H9 (cell line): ENCODE data around the gene PALD1. TPM values are rescaled to one million over a fixed set of nuclear protein-coding genes. Genes with fewer than 3 reads are reported as not detected.

Experiments used
- DNase-seq: peaks from one replicate; pipeline ENCODE4 v3.0.0-alpha.2; 2017
- H2AFZ ChIP-seq: one replicate; pipeline ENCODE4 v1.6.1; 2013; ENCODE audit warnings: mild to moderate bottlenecking, low read length, control low read depth, moderate library complexity
- H2AK5ac ChIP-seq: 2 replicates; pipeline ENCODE4 v1.6.1; 2013; ENCODE audit warnings: low read length, control low read depth, mixed read lengths; ENCODE audit not compliant: insufficient read length
- H2BK120ac ChIP-seq: one replicate; pipeline ENCODE4 v1.6.1; 2013; ENCODE audit warnings: low read depth, mild to moderate bottlenecking, low read length, control low read depth, inconsistent platforms; ENCODE audit not compliant: poor library complexity, severe bottlenecking
- H2BK12ac ChIP-seq: 2 replicates; pipeline ENCODE4 v1.6.1; 2013; ENCODE audit warnings: low read length, control low read depth, mixed read lengths, low read depth; ENCODE audit not compliant: insufficient read length
- H2BK15ac ChIP-seq: 2 replicates; pipeline ENCODE4 v1.6.1; 2013; ENCODE audit warnings: low read depth, low read length, control low read depth
- H2BK20ac ChIP-seq: one replicate; pipeline ENCODE4 v1.6.1; 2013; ENCODE audit warnings: low read depth, mild to moderate bottlenecking, low read length, control low read depth, inconsistent platforms; ENCODE audit not compliant: poor library complexity, severe bottlenecking
- H2BK5ac ChIP-seq: 2 replicates; pipeline ENCODE4 v1.6.1; 2013; ENCODE audit warnings: low read length, control low read depth, mixed read lengths; ENCODE audit not compliant: insufficient read length
- H3K14ac ChIP-seq: 2 replicates; pipeline ENCODE4 v1.6.1; 2013; ENCODE audit warnings: low read length, control low read depth; ENCODE audit not compliant: insufficient read depth
- H3K18ac ChIP-seq: 2 replicates; pipeline ENCODE4 v1.6.1; 2013; ENCODE audit warnings: low read depth, mild to moderate bottlenecking, mixed read lengths, low read length, control low read depth; ENCODE audit not compliant: insufficient read length
- H3K23ac ChIP-seq: 2 replicates; pipeline ENCODE4 v1.6.1; 2013; ENCODE audit warnings: low read length, control low read depth, mixed read lengths, low read depth; ENCODE audit not compliant: insufficient read length
- H3K23me2 ChIP-seq: 2 replicates; pipeline ENCODE4 v1.6.1; 2013; ENCODE audit warnings: low read depth, mild to moderate bottlenecking, mixed read lengths, low read length, control low read depth; ENCODE audit not compliant: insufficient read length, poor library complexity, severe bottlenecking
- H3K27ac ChIP-seq: 2 replicates; pipeline ENCODE4 v1.5.1; 2013; ENCODE audit warnings: low read length, control low read depth, mixed read lengths, low read depth; ENCODE audit not compliant: insufficient read length
- H3K27me3 ChIP-seq: 2 replicates; pipeline ENCODE4 v1.6.1; 2013; ENCODE audit warnings: low read length, control low read depth, inconsistent platforms; ENCODE audit not compliant: insufficient read depth
- H3K4ac ChIP-seq: 2 replicates; pipeline ENCODE4 v1.6.1; 2013; ENCODE audit warnings: low read depth, mild to moderate bottlenecking, control low read depth, inconsistent platforms, low read length, moderate library complexity
- H3K4me1 ChIP-seq: 2 replicates; pipeline ENCODE4 v1.6.1; 2013; ENCODE audit warnings: low read length, control low read depth, inconsistent platforms; ENCODE audit not compliant: insufficient read depth
- H3K4me2 ChIP-seq: 2 replicates; pipeline ENCODE4 v1.6.1; 2013; ENCODE audit warnings: low read length, control low read depth, mixed read lengths; ENCODE audit not compliant: insufficient read length, insufficient read depth
- H3K56ac ChIP-seq: 2 replicates; pipeline ENCODE4 v1.6.1; 2013; ENCODE audit warnings: low read depth, mild to moderate bottlenecking, mixed read lengths, low read length, control low read depth; ENCODE audit not compliant: insufficient read length
- H3K79me1 ChIP-seq: 2 replicates; pipeline ENCODE4 v1.6.1; 2013; ENCODE audit warnings: low read depth, mild to moderate bottlenecking, moderate library complexity, low read length, control low read depth, inconsistent platforms; ENCODE audit not compliant: insufficient read depth, poor library complexity, severe bottlenecking
- H3K79me2 ChIP-seq: 2 replicates; pipeline ENCODE4 v1.6.1; 2013; ENCODE audit warnings: low read length, control low read depth, inconsistent platforms; ENCODE audit not compliant: insufficient read depth
- H3K9ac ChIP-seq: 2 replicates; pipeline ENCODE4 v1.6.1; 2013; ENCODE audit warnings: low read length, control low read depth, mixed read lengths; ENCODE audit not compliant: insufficient read length; ENCODE audit errors: extremely low read depth
- H3K9me3 ChIP-seq: one replicate; pipeline ENCODE4 v1.6.1; 2013; ENCODE audit warnings: low read depth, low read length, inconsistent platforms; ENCODE audit not compliant: control insufficient read depth
- H3T11ph ChIP-seq: one replicate; pipeline ENCODE4 v1.6.1; 2013; ENCODE audit warnings: mild to moderate bottlenecking, low read length, control low read depth, inconsistent platforms
- H4K20me1 ChIP-seq: one replicate; pipeline ENCODE4 v1.6.1; 2013; ENCODE audit not compliant: control insufficient read depth, insufficient read length, insufficient read depth
- H4K5ac ChIP-seq: 2 replicates; pipeline ENCODE4 v1.6.1; 2013; ENCODE audit warnings: low read depth, mild to moderate bottlenecking, mixed read lengths, low read length, control low read depth; ENCODE audit not compliant: insufficient read length
- H4K8ac ChIP-seq: replicated peaks from 2 replicates; pipeline ENCODE4 v1.6.1; 2013; ENCODE audit warnings: low read length, control low read depth, mixed read lengths, low read depth; ENCODE audit not compliant: insufficient read length
- H4K91ac ChIP-seq: 2 replicates; pipeline ENCODE4 v1.6.1; 2013; ENCODE audit warnings: low read depth, mild to moderate bottlenecking, moderate library complexity, mixed read lengths, low read length, control low read depth; ENCODE audit not compliant: insufficient read length
- H3K27ac Mint-ChIP-seq, 3 experiments: 2 replicates in 2 of 3; 3 replicates in 1 of 3; pipeline ENCODE4 v1.8.0; 2020 to 2021; ENCODE audit warnings: mixed read lengths in 3 of 3, mild to moderate bottlenecking in 1 of 3, moderate library complexity in 1 of 3
- H3K27me3 Mint-ChIP-seq: 2 replicates; pipeline ENCODE4 v1.8.0; 2021; ENCODE audit warnings: low read depth, mild to moderate bottlenecking, moderate library complexity, mixed read lengths
- H3K36me3 Mint-ChIP-seq, 3 experiments: 2 replicates in 2 of 3; 3 replicates in 1 of 3; pipeline ENCODE4 v1.8.0; 2020 to 2021; ENCODE audit warnings: low read depth in 3 of 3, mixed read lengths in 3 of 3; ENCODE audit not compliant: insufficient read depth in 1 of 3
- H3K4me1 Mint-ChIP-seq, 2 experiments: 2 replicates each; pipeline ENCODE4 v1.8.0; 2020; ENCODE audit warnings: mixed read lengths in 2 of 2
- H3K4me3 Mint-ChIP-seq, 2 experiments: 2 replicates in 1 of 2; 3 replicates in 1 of 2; pipeline ENCODE4 v1.8.0; 2020 to 2021; ENCODE audit warnings: mild to moderate bottlenecking in 2 of 2, mixed read lengths in 2 of 2, moderate library complexity in 1 of 2
- H3K9me3 Mint-ChIP-seq, 2 experiments: 2 replicates in 1 of 2; 3 replicates in 1 of 2; pipeline ENCODE4 v1.8.0; 2020; ENCODE audit warnings: mild to moderate bottlenecking in 2 of 2, mixed read lengths in 2 of 2, moderate library complexity in 1 of 2
- WGBS: extraction: QIAGEN DNeasy Blood & Tissue Kit; methylation state at CpG from one replicate; pipeline ENCODE4 v1.1.7; 2013; ENCODE audit warnings: missing lambda C conversion rate, low lambda C conversion rate, mixed read lengths; ENCODE audit not compliant: insufficient read length; ENCODE audit errors: extremely low coverage; 5-methylcytosine and 5-hydroxymethylcytosine counted together
- total RNA-seq: library from RNA; stranded (reverse); gene quantifications from 2 replicates; pipeline ENCODE4 v1.2.1, GENCODE V29; 2021
- TF ChIP-seq, protein P1 (sequence below): fragments of 200-600 bp; sonication (generic); conservative IDR thresholded peaks from 3 replicates; pipeline ENCODE4 v1.8.0; 2021; ENCODE audit warnings: antibody characterized with exemption, mild to moderate bottlenecking

PALD1 gene
- total RNA-seq, 1 experiment from 2014 or later = 21.1 TPM

- Histone ChIP-seq H3K14ac (no peak overlapping the region), H3K4ac (no peak overlapping the region), H2AK5ac (no peak overlapping the region), H2BK20ac (no peak overlapping the region), H4K20me1 (peaks cover 3% of the 10 kb centered on the region), H3T11ph (no peak overlapping the region), H3K23ac (no peak overlapping the region), H3K9me3 (no peaks in the 10 kb centered on the region), H2BK12ac (no peak overlapping the region), H3K27me3 (no peaks in the 10 kb centered on the region), H3K23me2 (no peaks in the 10 kb centered on the region), H4K91ac (no peak overlapping the region), H3K9ac (no peak overlapping the region), H4K5ac (no peak overlapping the region), H2AFZ (no peak overlapping the region), H3K79me2 (peaks cover 10% of the 10 kb centered on the region; the same call in 1 of the 2 replicates), H3K27ac (no peak overlapping the region), H3K4me1 (peaks cover 11% of the 10 kb centered on the region), H4K8ac (no peak overlapping the region), H2BK120ac (no peak overlapping the region), H3K79me1 (no peaks in the 10 kb centered on the region), H3K18ac (no peak overlapping the region), H3K56ac (no peak overlapping the region), H2BK15ac (no peak overlapping the region), H3K4me2 (no peak overlapping the region), H2BK5ac (no peak overlapping the region)
- DNase-seq = no peak
- Mint-ChIP-seq H3K4me1 (peaks cover 31 to 44% of the 10 kb centered on the region in 2 experiments), H3K27ac (no peak overlapping the region), H3K9me3 (no peaks in the 10 kb centered on the region), H3K36me3 (no peaks in the 10 kb centered on the region), H3K27me3 (no peaks in the 10 kb centered on the region), H3K4me3 (no peak overlapping the region)
- WGBS = no CpG with 5 or more reads among the region's 4 CpGs
- TF ChIP-seq, protein P1, sequence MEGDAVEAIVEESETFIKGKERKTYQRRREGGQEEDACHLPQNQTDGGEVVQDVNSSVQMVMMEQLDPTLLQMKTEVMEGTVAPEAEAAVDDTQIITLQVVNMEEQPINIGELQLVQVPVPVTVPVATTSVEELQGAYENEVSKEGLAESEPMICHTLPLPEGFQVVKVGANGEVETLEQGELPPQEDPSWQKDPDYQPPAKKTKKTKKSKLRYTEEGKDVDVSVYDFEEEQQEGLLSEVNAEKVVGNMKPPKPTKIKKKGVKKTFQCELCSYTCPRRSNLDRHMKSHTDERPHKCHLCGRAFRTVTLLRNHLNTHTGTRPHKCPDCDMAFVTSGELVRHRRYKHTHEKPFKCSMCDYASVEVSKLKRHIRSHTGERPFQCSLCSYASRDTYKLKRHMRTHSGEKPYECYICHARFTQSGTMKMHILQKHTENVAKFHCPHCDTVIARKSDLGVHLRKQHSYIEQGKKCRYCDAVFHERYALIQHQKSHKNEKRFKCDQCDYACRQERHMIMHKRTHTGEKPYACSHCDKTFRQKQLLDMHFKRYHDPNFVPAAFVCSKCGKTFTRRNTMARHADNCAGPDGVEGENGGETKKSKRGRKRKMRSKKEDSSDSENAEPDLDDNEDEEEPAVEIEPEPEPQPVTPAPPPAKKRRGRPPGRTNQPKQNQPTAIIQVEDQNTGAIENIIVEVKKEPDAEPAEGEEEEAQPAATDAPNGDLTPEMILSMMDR = no peak
Measured at GRCh38 chr10:70495691-70496261, 17.2 kb downstream of the PALD1 start.
